HFF-Myc (cell line): ENCODE measurements around the gene LMX1A.

Source experiments
- DNase-seq: peaks from one replicate; pipeline ENCODE4 v3.0.0-alpha.2; 2011; ENCODE audit warnings: low read depth; ENCODE audit errors: extremely low read depth
- H3K4me3 ChIP-seq: replicated peaks from 2 replicates; pipeline ENCODE4 v1.5.1; 2011; ENCODE audit warnings: low read depth, mild to moderate bottlenecking, control low read depth, low read length
- CTCF ChIP-seq: IDR thresholded peaks from 2 replicates; pipeline ENCODE4 v1.5.1; 2012; ENCODE audit warnings: mild to moderate bottlenecking, low read depth, low read length, control low read depth; ENCODE audit errors: missing control alignments

LMX1A gene

DNA sequence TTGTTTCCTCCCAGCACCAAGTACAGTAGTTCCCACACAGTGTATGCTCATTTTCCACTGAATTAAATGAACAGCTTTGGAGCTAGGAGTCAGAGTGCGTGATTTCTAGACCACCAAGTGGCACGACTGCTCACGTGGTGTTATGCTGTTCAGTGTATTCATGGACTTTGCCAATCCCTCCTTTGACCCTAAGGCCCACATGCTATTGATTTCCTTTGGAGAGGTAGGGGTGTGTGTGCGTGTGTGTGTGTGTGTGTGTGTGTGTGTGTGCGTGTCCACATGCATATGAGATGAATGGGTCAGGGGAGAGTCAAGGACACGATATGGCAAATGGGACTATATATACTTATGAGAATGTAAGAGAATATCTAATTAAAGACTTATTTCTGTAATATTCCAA is 177.2 kb downstream of the LMX1A start:
- no peak for DNase-seq
- H3K4me3 ChIP-seq: no peak overlapping the region
- no peak for TF ChIP-seq CTCF

DNA sequence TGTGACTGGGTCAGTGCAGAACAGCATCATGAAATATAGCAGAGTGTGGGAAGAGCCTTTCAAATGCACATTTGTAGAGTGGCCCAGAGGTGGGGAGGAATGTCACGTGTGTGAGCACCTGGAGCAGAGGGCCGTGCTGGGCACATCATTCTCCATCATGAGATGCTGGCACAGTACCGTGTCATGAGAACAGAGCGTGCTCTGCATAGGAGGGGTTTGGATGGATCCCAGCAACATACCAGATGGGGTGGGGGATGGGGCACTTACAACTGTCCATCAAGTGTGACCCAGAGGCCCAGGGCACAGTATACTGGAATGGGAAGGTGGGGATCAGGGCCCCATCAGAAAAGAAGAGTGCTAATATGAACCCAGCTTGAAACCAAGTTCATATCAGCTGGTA is 182.0 kb downstream of the LMX1A start:
- no peak for DNase-seq
- no peak overlapping the region for H3K4me3 ChIP-seq
- TF ChIP-seq CTCF: no peak

- TF ChIP-seq CTCF: no peak
- no peak for DNase-seq
These were observed 182.7 kb downstream of the LMX1A start for GRCh38 chr1:165173818-165174217.

GRCh38 chr1:165173409-165173808 is 183.1 kb downstream of the LMX1A start:
- DNase-seq: no peak
- H3K4me3 ChIP-seq: no peak overlapping the region
- no peak for TF ChIP-seq CTCF

More at GRCh38 chr1:165173818-165174217, 182.7 kb downstream of the LMX1A start:
- H3K4me3 ChIP-seq: no peak overlapping the region

DNA sequence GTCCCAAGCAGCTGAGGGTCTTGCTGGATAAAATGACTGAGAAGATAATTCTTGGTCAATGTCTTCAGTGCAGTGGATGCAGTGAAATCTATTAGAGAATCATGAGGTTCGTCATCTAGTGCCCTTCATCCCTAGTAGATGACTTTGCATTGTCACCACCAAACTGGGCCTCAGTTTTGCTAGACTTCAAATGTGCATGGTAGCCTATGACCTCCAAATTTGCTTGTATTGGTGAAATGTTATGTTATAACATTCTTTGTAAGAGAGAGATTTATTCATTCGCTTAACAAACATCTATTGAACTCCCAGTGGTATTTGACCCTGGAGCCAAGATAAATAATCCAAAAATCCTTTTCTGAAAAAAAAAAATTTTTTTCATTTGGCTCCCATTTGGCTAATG is 183.8 kb downstream of the LMX1A start:
- no peak for DNase-seq
- TF ChIP-seq CTCF: no peak

GRCh38 chr1:165169729-165170128 is 186.8 kb downstream of the LMX1A start:
- no peak for TF ChIP-seq CTCF
- H3K4me3 ChIP-seq: no peak overlapping the region

More for the DNA sequence above, 183.8 kb downstream of the LMX1A start:
- H3K4me3 ChIP-seq: no peak overlapping the region

GRCh38 chr1:165169028-165169427 is 187.5 kb downstream of the LMX1A start:
- DNase-seq: no peak
- no peak for TF ChIP-seq CTCF
- H3K4me3 ChIP-seq: no peak overlapping the region

More at GRCh38 chr1:165169729-165170128, 186.8 kb downstream of the LMX1A start:
- no peak for DNase-seq
